Measurements from ENCODE around the gene PPP1R1A. TPM values are rescaled to one million over a fixed set of nuclear protein-coding genes. Genes with fewer than 3 reads are reported as not detected.
A peak's percentile ranks its signal among the peaks of the same experiment; 100 is the strongest.

PPP1R1A gene
- total RNA-seq, 1 donor from 2014 or later, result 10.8 TPM

GRCh38 chr12:54579696-54580333 is 8.6 kb downstream of the PPP1R1A start:
- no peaks in the 10 kb centered on the region for H3K9me3 ChIP-seq
- H3K36me3 ChIP-seq, result no peaks in the 10 kb centered on the region
- no peaks in the 10 kb centered on the region for H3K27me3 ChIP-seq
- DNase-seq (ENCODE audit: extremely low spot score in 2 of 2), result no peak
- TF ChIP-seq POLR2AphosphoS5 (IDR thresholded peaks at IDR 0.05; ENCODE audit: insufficient read depth in 1 of 2, low read depth in 1 of 2) (no peak), CTCF (IDR thresholded peaks at IDR 0.05) (peak; percentile 89 to 94 (median 93))
- H3K4me3 ChIP-seq, result no peak overlapping the region
- H3K4me1 ChIP-seq, result peaks cover 8% of the 10 kb centered on the region
- intact Hi-C loops (cut with DNase I), result no loop called here
- no peak overlapping the region for H3K27ac ChIP-seq

GRCh38 chr12:54579258-54579657 is 9.2 kb downstream of the PPP1R1A start:
- TF ChIP-seq POLR2A (IDR thresholded peaks at IDR 0.05), result no peak
- TF ChIP-seq POLR2AphosphoS5 (IDR thresholded peaks at IDR 0.05; ENCODE audit: insufficient read depth in 1 of 2, low read depth in 1 of 2), result no peak
- TF ChIP-seq CTCF (IDR thresholded peaks at IDR 0.05), result no peak
- no peak overlapping the region for H3K4me3 ChIP-seq
- intact Hi-C loops (cut with DNase I), result no loop called here
- peaks cover 8% of the 10 kb centered on the region for H3K4me1 ChIP-seq
- no peak overlapping the region for H3K27ac ChIP-seq
- no peaks in the 10 kb centered on the region for H3K36me3 ChIP-seq
- no peaks in the 10 kb centered on the region for H3K9me3 ChIP-seq
- DNase-seq (ENCODE audit: extremely low spot score in 2 of 2), result no peak
- H3K27me3 ChIP-seq, result no peaks in the 10 kb centered on the region

GRCh38 chr12:54578778-54579177 is 9.7 kb downstream of the PPP1R1A start:
- DNase-seq (ENCODE audit: extremely low spot score in 2 of 2), result no peak
- no peak overlapping the region for H3K27ac ChIP-seq
- intact Hi-C loops (cut with DNase I), result no loop called here
- no peaks in the 10 kb centered on the region for H3K36me3 ChIP-seq
- H3K27me3 ChIP-seq, result no peaks in the 10 kb centered on the region
- no peak for TF ChIP-seq CTCF (IDR thresholded peaks at IDR 0.05)
- no peak for TF ChIP-seq POLR2AphosphoS5 (IDR thresholded peaks at IDR 0.05; ENCODE audit: insufficient read depth in 1 of 2, low read depth in 1 of 2)
- no peak for TF ChIP-seq POLR2A (IDR thresholded peaks at IDR 0.05)
- peaks cover 8% of the 10 kb centered on the region for H3K4me1 ChIP-seq
- H3K9me3 ChIP-seq, result no peaks in the 10 kb centered on the region
- H3K4me3 ChIP-seq, result no peak overlapping the region

GRCh38 chr12:54572881-54573280 is 15.6 kb downstream of the PPP1R1A start:
- DNase-seq (ENCODE audit: extremely low spot score in 2 of 2), result no peak
- no peaks in the 10 kb centered on the region for H3K4me1 ChIP-seq
- H3K4me3 ChIP-seq, result no peak overlapping the region
- intact Hi-C loops (cut with DNase I), result no loop called here
- no peaks in the 10 kb centered on the region for H3K9me3 ChIP-seq
- TF ChIP-seq POLR2AphosphoS5 (IDR thresholded peaks at IDR 0.05; ENCODE audit: insufficient read depth in 1 of 2, low read depth in 1 of 2) (no peak), POLR2A (IDR thresholded peaks at IDR 0.05) (no peak)
- H3K27ac ChIP-seq, result no peak overlapping the region
- H3K36me3 ChIP-seq, result no peaks in the 10 kb centered on the region
- H3K27me3 ChIP-seq, result no peaks in the 10 kb centered on the region

- DNase-seq (ENCODE audit: extremely low spot score in 2 of 2), result no peak
- Histone ChIP-seq H3K4me3 (no peak overlapping the region), H3K4me1 (no peaks in the 10 kb centered on the region), H3K9me3 (no peaks in the 10 kb centered on the region), H3K27me3 (no peaks in the 10 kb centered on the region), H3K36me3 (no peaks in the 10 kb centered on the region), H3K27ac (no peak overlapping the region)
- no peak for TF ChIP-seq CTCF (IDR thresholded peaks at IDR 0.05)
- TF ChIP-seq POLR2AphosphoS5 (IDR thresholded peaks at IDR 0.05; ENCODE audit: insufficient read depth in 1 of 2, low read depth in 1 of 2), result no peak
- TF ChIP-seq POLR2A (IDR thresholded peaks at IDR 0.05), result no peak
- intact Hi-C loops (cut with DNase I), result no loop called here
These were observed 17.0 kb downstream of the PPP1R1A start for GRCh38 chr12:54571193-54572188.
